Measurements from ENCODE around the gene MRPL3. TPM values are rescaled to one million over a fixed set of nuclear protein-coding genes. Genes with fewer than 3 reads are reported as not detected.

The MRPL3 gene
- total RNA-seq, 1 experiment from 2014 or later, result 210 TPM

GRCh38 chr3:131537531-131537930, 34.8 kb upstream of the MRPL3 start:
- H3K27me3 Mint-ChIP-seq (ENCODE audit: unreplicated experiment), result no peaks in the 10 kb centered on the region
- no peaks in the 10 kb centered on the region for H3K36me3 Mint-ChIP-seq (ENCODE audit: insufficient read depth, unreplicated experiment)
- no peak overlapping the region for H3K27ac Mint-ChIP-seq (ENCODE audit: unreplicated experiment)
- intact Hi-C loops (cut with micrococcal nuclease; ENCODE audit: unreplicated experiment), result no loop called here
- H3K4me3 Mint-ChIP-seq (ENCODE audit: low read depth, unreplicated experiment), result no peak overlapping the region
- H3K9me3 Mint-ChIP-seq (ENCODE audit: low read depth, unreplicated experiment), result no peaks in the 10 kb centered on the region
- BruUV-seq (replicated peaks), result no TSS peak
- no peak for DNase-seq
- H3K4me1 Mint-ChIP-seq (ENCODE audit: low read depth, unreplicated experiment), result no peaks in the 10 kb centered on the region
- TF ChIP-seq CTCF (IDR thresholded peaks at IDR 0.05; ENCODE audit: unreplicated experiment), result no peak
- CTCF ChIA-PET, result no interaction called here

- H3K9me3 Mint-ChIP-seq (ENCODE audit: low read depth, unreplicated experiment), result no peaks in the 10 kb centered on the region
- no peak for DNase-seq
- H3K27me3 Mint-ChIP-seq (ENCODE audit: unreplicated experiment), result no peaks in the 10 kb centered on the region
- H3K4me3 Mint-ChIP-seq (ENCODE audit: low read depth, unreplicated experiment), result no peak overlapping the region
- no peak overlapping the region for H3K27ac Mint-ChIP-seq (ENCODE audit: unreplicated experiment)
- intact Hi-C loops (cut with micrococcal nuclease; ENCODE audit: unreplicated experiment), result no loop called here
- no peaks in the 10 kb centered on the region for H3K4me1 Mint-ChIP-seq (ENCODE audit: low read depth, unreplicated experiment)
- no TSS peak for BruUV-seq (replicated peaks)
- no peak for TF ChIP-seq CTCF (IDR thresholded peaks at IDR 0.05; ENCODE audit: unreplicated experiment)
- H3K36me3 Mint-ChIP-seq (ENCODE audit: insufficient read depth, unreplicated experiment), result no peaks in the 10 kb centered on the region
- CTCF ChIA-PET, result interaction anchor here (0.6 to 0.9 kb wide), 2 partner anchors 17 to 82 kb away, joined by 3 read pairs; no protein-coding TSS in a partner anchor
Observed at GRCh38 chr3:131535596-131535995, 32.8 kb upstream of the MRPL3 start.

GRCh38 chr3:131535131-131535530, 32.4 kb upstream of the MRPL3 start:
- CTCF ChIA-PET, result no interaction called here
- H3K27me3 Mint-ChIP-seq (ENCODE audit: unreplicated experiment), result no peaks in the 10 kb centered on the region
- no peaks in the 10 kb centered on the region for H3K4me1 Mint-ChIP-seq (ENCODE audit: low read depth, unreplicated experiment)
- no peak for TF ChIP-seq CTCF (IDR thresholded peaks at IDR 0.05; ENCODE audit: unreplicated experiment)
- H3K27ac Mint-ChIP-seq (ENCODE audit: unreplicated experiment), result no peak overlapping the region
- no peak for DNase-seq
- no peaks in the 10 kb centered on the region for H3K9me3 Mint-ChIP-seq (ENCODE audit: low read depth, unreplicated experiment)
- BruUV-seq (replicated peaks), result no TSS peak
- intact Hi-C loops (cut with micrococcal nuclease; ENCODE audit: unreplicated experiment), result no loop called here
- no peak overlapping the region for H3K4me3 Mint-ChIP-seq (ENCODE audit: low read depth, unreplicated experiment)
- no peaks in the 10 kb centered on the region for H3K36me3 Mint-ChIP-seq (ENCODE audit: insufficient read depth, unreplicated experiment)

GRCh38 chr3:131532645-131533044, 29.9 kb upstream of the MRPL3 start:
- Mint-ChIP-seq H3K4me3 (ENCODE audit: low read depth, unreplicated experiment) (no peak overlapping the region), H3K36me3 (ENCODE audit: insufficient read depth, unreplicated experiment) (no peaks in the 10 kb centered on the region), H3K4me1 (ENCODE audit: low read depth, unreplicated experiment) (no peaks in the 10 kb centered on the region), H3K27ac (ENCODE audit: unreplicated experiment) (no peak overlapping the region), H3K27me3 (ENCODE audit: unreplicated experiment) (peaks cover 24% of the 10 kb centered on the region), H3K9me3 (ENCODE audit: low read depth, unreplicated experiment) (no peaks in the 10 kb centered on the region)
- CTCF ChIA-PET, result no interaction called here
- BruUV-seq (replicated peaks), result no TSS peak
- no peak for DNase-seq
- no peak for TF ChIP-seq CTCF (IDR thresholded peaks at IDR 0.05; ENCODE audit: unreplicated experiment)
- intact Hi-C loops (cut with micrococcal nuclease; ENCODE audit: unreplicated experiment), result no loop called here

Data from Calu3 (cell line).